HEK293 (cell line): Measurements from ENCODE around the gene SLC39A5.

ENCODE experiments used
- CTCF ChIA-PET: fragments of 350-600 bp; formaldehyde crosslinking; extraction: SDS; loops from one replicate; lab custom pipeline; 2021; ENCODE audit warnings: antibody characterized with exemption; lab: Yijun Ruan, JAX
- POLR2A ChIA-PET: fragments of 300-600 bp; formaldehyde crosslinking; extraction: SDS; loops from one replicate; lab custom pipeline; 2020; ENCODE audit warnings: antibody characterized with exemption, inconsistent platforms; lab: Yijun Ruan, JAX
- H3K27ac ChIP-seq: fragments of 200-500 bp; sonication (Bioruptor generic); 2 replicates; pipeline ENCODE4 v1.5.1; 2014; ENCODE audit warnings: low read depth, low read length, control low read depth, inconsistent platforms; ENCODE audit errors: extremely low read depth
- H3K36me3 ChIP-seq, 2 experiments: fragments of 200-500 bp in 1 of 2; sonication (Bioruptor generic) in 1 of 2; 1 replicate in 1 of 2; 2 replicates in 1 of 2; pipeline ENCODE4 v1.5.1; 2014 to 2017; ENCODE audit warnings: inconsistent platforms in 2 of 2, low read length in 2 of 2; ENCODE audit not compliant: control insufficient read depth in 2 of 2, insufficient read depth in 1 of 2
- H3K4me1 ChIP-seq: fragments of 200-500 bp; sonication (Bioruptor generic); 2 replicates; pipeline ENCODE4 v1.5.1; 2014; ENCODE audit warnings: mild to moderate bottlenecking, low read length, inconsistent platforms; ENCODE audit not compliant: control insufficient read depth, insufficient read depth
- H3K4me3 ChIP-seq: 2 replicates; pipeline ENCODE4 v1.5.1; 2011; ENCODE audit warnings: low read depth, mild to moderate bottlenecking, control low read depth, low read length, moderate library complexity
- H3K9me3 ChIP-seq: fragments of 200-500 bp; sonication (Bioruptor generic); 2 replicates; pipeline ENCODE4 v1.5.1; 2014; ENCODE audit warnings: low read depth, low read length, inconsistent platforms; ENCODE audit not compliant: control insufficient read depth, insufficient read depth
- KLF1 ChIP-seq: fragments of 450-650 bp; formaldehyde crosslinking; IDR thresholded peaks from 2 replicates; pipeline ENCODE4 v1.5.1; 2016; ENCODE audit warnings: missing biosample characterization, missing genetic modification characterization
- PATZ1 ChIP-seq: fragments of 450-650 bp; formaldehyde crosslinking; IDR thresholded peaks from 2 replicates; pipeline ENCODE4 v1.5.1; 2016; ENCODE audit warnings: missing biosample characterization, missing genetic modification characterization
- YY2 ChIP-seq: fragments of 450-650 bp; formaldehyde crosslinking; IDR thresholded peaks from 2 replicates; pipeline ENCODE4 v1.5.1; 2016; ENCODE audit warnings: missing biosample characterization, missing genetic modification characterization
- ZBTB11 ChIP-seq: fragments of 450-650 bp; formaldehyde crosslinking; conservative IDR thresholded peaks from 2 replicates; pipeline ENCODE4 v1.5.1; 2016; ENCODE audit warnings: low read depth, missing biosample characterization, missing genetic modification characterization
- ZBTB49 ChIP-seq: fragments of 450-650 bp; formaldehyde crosslinking; IDR thresholded peaks from 2 replicates; pipeline ENCODE4 v1.5.1; 2016; ENCODE audit warnings: missing biosample characterization, missing genetic modification characterization, low read depth
- ZFHX2 ChIP-seq: fragments of 450-650 bp; formaldehyde crosslinking; conservative IDR thresholded peaks from 2 replicates; pipeline ENCODE4 v1.5.1; 2016; ENCODE audit warnings: missing biosample characterization, missing genetic modification characterization
- ZFP3 ChIP-seq: fragments of 450-650 bp; formaldehyde crosslinking; IDR thresholded peaks from 2 replicates; pipeline ENCODE4 v1.5.1; 2016; ENCODE audit warnings: low read depth, missing biosample characterization, missing genetic modification characterization
- ZNF121 ChIP-seq: fragments of 450-650 bp; formaldehyde crosslinking; IDR thresholded peaks from 2 replicates; pipeline ENCODE4 v1.5.1; 2016; ENCODE audit warnings: missing biosample characterization, missing genetic modification characterization
- ZNF133 ChIP-seq: fragments of 450-650 bp; formaldehyde crosslinking; IDR thresholded peaks from 2 replicates; pipeline ENCODE4 v1.5.1; 2016; ENCODE audit warnings: missing biosample characterization, missing genetic modification characterization
- ZNF221 ChIP-seq: fragments of 450-650 bp; formaldehyde crosslinking; IDR thresholded peaks from 2 replicates; pipeline ENCODE4 v1.5.1; 2017; ENCODE audit warnings: missing biosample characterization, missing genetic modification characterization, borderline replicate concordance
- ZNF302 ChIP-seq: fragments of 450-650 bp; formaldehyde crosslinking; IDR thresholded peaks from 2 replicates; pipeline ENCODE4 v1.5.1; 2016; ENCODE audit warnings: missing biosample characterization, missing genetic modification characterization, low read depth
- ZNF423 ChIP-seq: fragments of 450-650 bp; formaldehyde crosslinking; IDR thresholded peaks from 2 replicates; pipeline ENCODE4 v1.5.1; 2016; ENCODE audit warnings: missing biosample characterization, missing genetic modification characterization
- ZNF433 ChIP-seq: fragments of 450-650 bp; formaldehyde crosslinking; IDR thresholded peaks from 2 replicates; pipeline ENCODE4 v1.5.1; 2016; ENCODE audit warnings: missing biosample characterization, missing genetic modification characterization, low read depth
- ZNF544 ChIP-seq: fragments of 450-650 bp; formaldehyde crosslinking; IDR thresholded peaks from 2 replicates; pipeline ENCODE4 v1.5.0; 2017; ENCODE audit warnings: missing biosample characterization, missing genetic modification characterization
- ZNF555 ChIP-seq: fragments of 450-650 bp; formaldehyde crosslinking; conservative IDR thresholded peaks from 2 replicates; pipeline ENCODE4 v1.5.1; 2017; ENCODE audit warnings: missing biosample characterization, mild to moderate bottlenecking, missing genetic modification characterization, inconsistent platforms
- ZNF596 ChIP-seq: fragments of 450-650 bp; IDR thresholded peaks from 2 replicates; pipeline ENCODE4 v1.5.0; 2018; ENCODE audit warnings: missing biosample characterization, mild to moderate bottlenecking, missing genetic modification characterization, moderate library complexity
- ZNF600 ChIP-seq: fragments of 450-650 bp; formaldehyde crosslinking; IDR thresholded peaks from 2 replicates; pipeline ENCODE4 v1.5.1; 2016; ENCODE audit warnings: missing biosample characterization, missing genetic modification characterization
- ZNF623 ChIP-seq: fragments of 450-650 bp; formaldehyde crosslinking; IDR thresholded peaks from 2 replicates; pipeline ENCODE4 v1.5.1; 2016; ENCODE audit warnings: missing biosample characterization, missing genetic modification characterization
- ZNF791 ChIP-seq: fragments of 450-650 bp; formaldehyde crosslinking; IDR thresholded peaks from 2 replicates; pipeline ENCODE4 v1.5.1; 2016; ENCODE audit warnings: missing biosample characterization, missing genetic modification characterization
- ZXDB ChIP-seq: fragments of 450-650 bp; formaldehyde crosslinking; IDR thresholded peaks from 2 replicates; pipeline ENCODE4 v1.5.1; 2016; ENCODE audit warnings: missing biosample characterization, missing genetic modification characterization
- TF ChIP-seq, protein P1 (sequence below): fragments of 450-650 bp; formaldehyde crosslinking; IDR thresholded peaks from 2 replicates; pipeline ENCODE4 v1.5.1; 2017; ENCODE audit warnings: missing biosample characterization, missing genetic modification characterization

SLC39A5 gene

DNA sequence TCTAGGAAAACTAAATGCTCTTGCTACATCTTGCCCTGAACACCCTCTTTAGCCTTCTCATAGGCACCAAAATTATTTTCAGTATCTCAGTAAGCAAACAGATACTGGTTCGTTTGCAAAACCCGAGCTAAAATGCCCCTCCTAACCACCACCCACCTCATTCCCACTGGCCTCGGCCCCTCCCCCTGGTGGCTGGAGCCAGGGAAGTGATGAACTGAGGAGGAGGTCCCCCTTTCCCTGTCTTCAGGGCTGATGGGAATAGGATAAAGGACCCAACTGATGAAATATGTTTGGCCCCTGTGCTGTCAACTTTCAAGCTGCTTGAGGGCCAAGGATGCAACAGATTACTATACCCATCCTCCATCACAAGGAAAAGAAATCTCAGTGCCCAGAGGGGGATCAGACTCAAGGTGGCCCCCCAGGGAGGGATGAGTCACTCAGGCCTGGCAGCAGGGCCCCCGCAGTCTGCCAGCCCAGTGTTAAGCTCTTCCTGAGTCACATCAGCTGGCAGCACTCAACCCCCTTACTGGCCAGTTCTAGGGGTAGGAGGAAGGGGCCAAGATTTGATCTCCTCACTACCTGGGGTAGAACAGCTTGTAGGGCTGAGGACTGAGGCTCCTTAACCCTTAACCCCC is 26.6 kb downstream of the SLC39A5 start (continued):
- TF ChIP-seq ZNF555 = no peak
- peak; percentile 27; the same call in 1 of the 2 replicates for TF ChIP-seq ZFHX2 (tag by site-specific recombination)
- TF ChIP-seq ZNF623 (tag by site-specific recombination) = no peak
- TF ChIP-seq ZNF133 (tag by site-specific recombination) = no peak
- peak; percentile 54; the same call in 1 of the 2 replicates for TF ChIP-seq PATZ1 (tag by site-specific recombination)
- no peak for TF ChIP-seq ZFP3
- TF ChIP-seq ZNF302 = no peak
- TF ChIP-seq ZNF596 (tag by site-specific recombination) = no peak
- no peak for TF ChIP-seq ZNF791
- no peak for TF ChIP-seq YY2 (tag by site-specific recombination)

DNA sequence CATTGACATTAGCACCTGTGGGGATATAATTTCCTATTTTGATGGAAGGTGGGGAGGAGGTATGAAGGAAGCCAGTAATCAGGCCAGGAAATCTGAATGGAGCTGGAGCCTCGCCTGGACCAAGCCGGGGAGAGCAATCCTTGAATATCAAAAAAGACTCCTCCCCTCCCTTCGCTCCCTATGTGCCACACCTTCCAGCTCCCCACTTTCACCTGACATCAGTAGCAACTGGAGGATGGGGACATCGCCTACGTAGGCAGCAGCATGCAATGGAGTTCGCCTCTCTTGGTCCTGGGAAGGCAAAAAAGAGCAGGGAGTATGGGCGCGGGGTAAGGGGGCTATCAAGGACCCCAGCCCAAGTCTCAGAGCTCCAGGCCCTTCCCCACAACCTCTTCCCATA is 27.2 kb downstream of the SLC39A5 start:
- peak overlapping the region; percentile 92 for H3K4me3 ChIP-seq
- POLR2A ChIA-PET = interaction anchor here (0.7 to 3.5 kb wide), 5 partner anchors 9 to 138 kb away, joined by 3 to 26 read pairs (median 4); partner anchors contain the start of gene COQ10A
- no peak for TF ChIP-seq ZBTB49
- TF ChIP-seq, protein P1, sequence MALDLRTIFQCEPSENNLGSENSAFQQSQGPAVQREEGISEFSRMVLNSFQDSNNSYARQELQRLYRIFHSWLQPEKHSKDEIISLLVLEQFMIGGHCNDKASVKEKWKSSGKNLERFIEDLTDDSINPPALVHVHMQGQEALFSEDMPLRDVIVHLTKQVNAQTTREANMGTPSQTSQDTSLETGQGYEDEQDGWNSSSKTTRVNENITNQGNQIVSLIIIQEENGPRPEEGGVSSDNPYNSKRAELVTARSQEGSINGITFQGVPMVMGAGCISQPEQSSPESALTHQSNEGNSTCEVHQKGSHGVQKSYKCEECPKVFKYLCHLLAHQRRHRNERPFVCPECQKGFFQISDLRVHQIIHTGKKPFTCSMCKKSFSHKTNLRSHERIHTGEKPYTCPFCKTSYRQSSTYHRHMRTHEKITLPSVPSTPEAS = no peak
- TF ChIP-seq, all 188 proteins: peak for 0
- Histone ChIP-seq H3K4me1 (peaks cover 13% of the 10 kb centered on the region), H3K36me3 (peaks cover 25 to 51% of the 10 kb centered on the region in 2 experiments), H3K9me3 (no peaks in the 10 kb centered on the region), H3K27ac (peak overlapping the region; percentile 90; the same call in 1 of the 2 replicates)
- CTCF ChIA-PET = interaction anchor here (0.5 to 2.3 kb wide), 15 partner anchors 11 to 1876 kb away, joined by 3 to 10 read pairs (median 4); partner anchors contain the start of genes RNF41 and SMARCC2

- POLR2A ChIA-PET = interaction anchor here (1.0 to 3.5 kb wide), 8 partner anchors 10 to 153 kb away, joined by 3 to 26 read pairs (median 4); partner anchors contain the start of genes COQ10A, PA2G4, RNF41 and SMARCC2
- H3K4me3 ChIP-seq = peak overlapping the region; percentile 92
- H3K9me3 ChIP-seq = no peaks in the 10 kb centered on the region
- peaks cover 20 to 46% of the 10 kb centered on the region in 2 experiments for H3K36me3 ChIP-seq
- CTCF ChIA-PET = interaction anchor here (0.6 to 2.3 kb wide), 33 partner anchors 8 to 150 kb away, joined by 3 to 15 read pairs (median 4); partner anchors contain the start of genes COQ10A, RNF41, SMARCC2 and STAT2
- peaks cover 13% of the 10 kb centered on the region for H3K4me1 ChIP-seq
- peak overlapping the region; percentile 90 for H3K27ac ChIP-seq
- no peak for TF ChIP-seq ZNF121 (tag by site-specific recombination)
- peak; percentile 84 for TF ChIP-seq ZNF600
- TF ChIP-seq KLF1 (tag by site-specific recombination) = 0 out of 2 replicates have a peak, but pooled peaks have one; percentile 6
- no peak for TF ChIP-seq ZNF544 (tag by site-specific recombination)
- TF ChIP-seq ZNF221 (tag by site-specific recombination) = no peak
- TF ChIP-seq ZNF423 (tag by site-specific recombination) = no peak
- no peak for TF ChIP-seq ZNF433 (tag by site-specific recombination)
- TF ChIP-seq ZBTB11 (tag by site-specific recombination) = peak; percentile 13; the same call in 1 of the 2 replicates
- 0 out of 2 replicates have a peak, but pooled peaks have one; percentile 8 for TF ChIP-seq ZXDB (tag by site-specific recombination)
Observed at GRCh38 chr12:56257491-56258067, 27.7 kb downstream of the SLC39A5 start.
